ENCODE measurements around the gene CPA4.

Gene CPA4

GRCh38 chr7:130274296-130274695 lies 18.7 kb upstream of the CPA4 start:
- Mint-ChIP-seq H3K4me3 (peak overlapping the region; percentile 68 to 83 (median 75)), H3K9me3 (no peaks in the 10 kb centered on the region), H3K27me3 (ENCODE audit: low read depth) (no peaks in the 10 kb centered on the region), H3K4me1 (peaks cover 86% of the 10 kb centered on the region), H3K36me3 (ENCODE audit: low read depth) (no peaks in the 10 kb centered on the region), H3K27ac (peak overlapping the region; percentile 99 to 100 (median 100))
- TF ChIP-seq CTCF (IDR thresholded peaks at IDR 0.05; ENCODE audit: unreplicated experiment in 3 of 3): no peak

- no peak for TF ChIP-seq CTCF (IDR thresholded peaks at IDR 0.05; ENCODE audit: unreplicated experiment in 3 of 3)
- H3K9me3 Mint-ChIP-seq: no peaks in the 10 kb centered on the region
Observed at GRCh38 chr7:130274983-130275591, 17.9 kb upstream of the CPA4 start.

GRCh38 chr7:130275826-130276297 lies 17.1 kb upstream of the CPA4 start:
- Mint-ChIP-seq H3K27me3 (ENCODE audit: low read depth) (no peaks in the 10 kb centered on the region), H3K27ac (peak overlapping the region; percentile 99 to 100 (median 100)), H3K4me3 (peak overlapping the region in 1 of 3 experiments; percentile 6), H3K36me3 (ENCODE audit: low read depth) (no peaks in the 10 kb centered on the region), H3K4me1 (peaks cover 95% of the 10 kb centered on the region), H3K9me3 (no peaks in the 10 kb centered on the region)
- no peak for TF ChIP-seq CTCF (IDR thresholded peaks at IDR 0.05; ENCODE audit: unreplicated experiment in 3 of 3)

More at GRCh38 chr7:130274983-130275591, 17.9 kb upstream of the CPA4 start:
- H3K4me3 Mint-ChIP-seq: peak overlapping the region; percentile 17 to 39 (median 38)
- H3K27me3 Mint-ChIP-seq (ENCODE audit: low read depth): no peaks in the 10 kb centered on the region
- no peaks in the 10 kb centered on the region for H3K36me3 Mint-ChIP-seq (ENCODE audit: low read depth)
- H3K4me1 Mint-ChIP-seq: peaks cover 88% of the 10 kb centered on the region
- peak overlapping the region; percentile 99 to 100 (median 100) for H3K27ac Mint-ChIP-seq

GRCh38 chr7:130276796-130277762 lies 15.9 kb upstream of the CPA4 start:
- Mint-ChIP-seq H3K9me3 (no peaks in the 10 kb centered on the region), H3K36me3 (ENCODE audit: low read depth) (no peaks in the 10 kb centered on the region), H3K27ac (peak overlapping the region; percentile 99 to 100 (median 100)), H3K27me3 (ENCODE audit: low read depth) (no peaks in the 10 kb centered on the region), H3K4me1 (peaks cover 91% of the 10 kb centered on the region), H3K4me3 (peak overlapping the region in 1 of 3 experiments; percentile 0)
- no peak for TF ChIP-seq CTCF (IDR thresholded peaks at IDR 0.05; ENCODE audit: unreplicated experiment in 3 of 3)

- H3K4me3 Mint-ChIP-seq: peak overlapping the region in 2 of 3 experiments; percentile 25 to 45
- H3K9me3 Mint-ChIP-seq: no peaks in the 10 kb centered on the region
- peak; percentile 65 to 70 (median 66) for TF ChIP-seq CTCF (IDR thresholded peaks at IDR 0.05; ENCODE audit: unreplicated experiment in 3 of 3)
- H3K36me3 Mint-ChIP-seq (ENCODE audit: low read depth): no peaks in the 10 kb centered on the region
- peak overlapping the region; percentile 99 to 100 (median 100) for H3K27ac Mint-ChIP-seq
- no peaks in the 10 kb centered on the region for H3K27me3 Mint-ChIP-seq (ENCODE audit: low read depth)
- peaks cover 82% of the 10 kb centered on the region for H3K4me1 Mint-ChIP-seq
Observed at GRCh38 chr7:130277763-130278643, 15.0 kb upstream of the CPA4 start.

Data from nephron (organoid).